Activated naive CD4-positive, alpha-beta T cell treated with anti-CD3 and anti-CD28 coated beads, Interleukin-2, amount 50 U/mL, for 24 hours (primary cell): ENCODE results near the gene MRPL36.

Source experiments
- H3K27ac Mint-ChIP-seq: one replicate; pipeline ENCODE4 v1.8.0; 2021; ENCODE audit warnings: mild to moderate bottlenecking, mixed read lengths
- H3K27me3 Mint-ChIP-seq: one replicate; pipeline ENCODE4 v1.8.0; 2021; ENCODE audit warnings: mixed read lengths
- H3K36me3 Mint-ChIP-seq: one replicate; pipeline ENCODE4 v1.8.0; 2021; ENCODE audit warnings: mixed read lengths
- H3K4me1 Mint-ChIP-seq: one replicate; pipeline ENCODE4 v1.8.0; 2021; ENCODE audit warnings: mixed read lengths
- H3K4me3 Mint-ChIP-seq: one replicate; pipeline ENCODE4 v1.8.0; 2021; ENCODE audit warnings: mild to moderate bottlenecking, mixed read lengths
- H3K9me3 Mint-ChIP-seq: one replicate; pipeline ENCODE4 v1.8.0; 2021; ENCODE audit warnings: mixed read lengths

Gene MRPL36

GRCh38 chr5:1835431-1835830, 35.8 kb upstream of the MRPL36 start:
- H3K27ac Mint-ChIP-seq, result no peak overlapping the region
- no peaks in the 10 kb centered on the region for H3K36me3 Mint-ChIP-seq
- no peaks in the 10 kb centered on the region for H3K9me3 Mint-ChIP-seq
- H3K27me3 Mint-ChIP-seq, result peaks cover 5% of the 10 kb centered on the region
- H3K4me1 Mint-ChIP-seq, result no peaks in the 10 kb centered on the region
- no peak overlapping the region for H3K4me3 Mint-ChIP-seq

- peaks cover 5% of the 10 kb centered on the region for H3K27me3 Mint-ChIP-seq
- H3K4me3 Mint-ChIP-seq, result no peak overlapping the region
- H3K9me3 Mint-ChIP-seq, result no peaks in the 10 kb centered on the region
- no peaks in the 10 kb centered on the region for H3K4me1 Mint-ChIP-seq
- H3K36me3 Mint-ChIP-seq, result no peaks in the 10 kb centered on the region
- no peak overlapping the region for H3K27ac Mint-ChIP-seq
Observed at GRCh38 chr5:1834721-1835429, 35.2 kb upstream of the MRPL36 start.

- Mint-ChIP-seq H3K27ac (no peak overlapping the region), H3K4me3 (no peak overlapping the region), H3K27me3 (no peaks in the 10 kb centered on the region), H3K4me1 (no peaks in the 10 kb centered on the region), H3K9me3 (no peaks in the 10 kb centered on the region), H3K36me3 (no peaks in the 10 kb centered on the region)
Observed at GRCh38 chr5:1834022-1834551, 34.5 kb upstream of the MRPL36 start.

- Mint-ChIP-seq H3K4me3 (no peak overlapping the region), H3K27me3 (no peaks in the 10 kb centered on the region), H3K9me3 (no peaks in the 10 kb centered on the region), H3K4me1 (no peaks in the 10 kb centered on the region), H3K27ac (no peak overlapping the region), H3K36me3 (no peaks in the 10 kb centered on the region)
Observed at GRCh38 chr5:1833264-1834021, 33.8 kb upstream of the MRPL36 start.

GRCh38 chr5:1832511-1833250, 33.0 kb upstream of the MRPL36 start:
- Mint-ChIP-seq H3K9me3 (no peaks in the 10 kb centered on the region), H3K36me3 (no peaks in the 10 kb centered on the region), H3K27ac (no peak overlapping the region), H3K4me1 (no peaks in the 10 kb centered on the region), H3K4me3 (no peak overlapping the region), H3K27me3 (no peaks in the 10 kb centered on the region)

- Mint-ChIP-seq H3K9me3 (no peaks in the 10 kb centered on the region), H3K27me3 (no peaks in the 10 kb centered on the region), H3K27ac (no peak overlapping the region), H3K36me3 (no peaks in the 10 kb centered on the region), H3K4me1 (no peaks in the 10 kb centered on the region), H3K4me3 (no peak overlapping the region)
Observed at GRCh38 chr5:1831677-1832313, 32.2 kb upstream of the MRPL36 start.

GRCh38 chr5:1831257-1831656, 31.6 kb upstream of the MRPL36 start:
- H3K36me3 Mint-ChIP-seq, result no peaks in the 10 kb centered on the region
- no peaks in the 10 kb centered on the region for H3K9me3 Mint-ChIP-seq
- H3K4me3 Mint-ChIP-seq, result no peak overlapping the region
- no peaks in the 10 kb centered on the region for H3K27me3 Mint-ChIP-seq
- H3K27ac Mint-ChIP-seq, result no peak overlapping the region
- no peaks in the 10 kb centered on the region for H3K4me1 Mint-ChIP-seq

GRCh38 chr5:1830571-1831228, 31.1 kb upstream of the MRPL36 start:
- no peaks in the 10 kb centered on the region for H3K9me3 Mint-ChIP-seq
- H3K4me1 Mint-ChIP-seq, result no peaks in the 10 kb centered on the region
- H3K27ac Mint-ChIP-seq, result no peak overlapping the region
- H3K4me3 Mint-ChIP-seq, result no peak overlapping the region
- H3K27me3 Mint-ChIP-seq, result no peaks in the 10 kb centered on the region
- H3K36me3 Mint-ChIP-seq, result peaks cover 3% of the 10 kb centered on the region

- H3K4me1 Mint-ChIP-seq, result no peaks in the 10 kb centered on the region
- no peak overlapping the region for H3K4me3 Mint-ChIP-seq
- H3K27me3 Mint-ChIP-seq, result no peaks in the 10 kb centered on the region
Observed at GRCh38 chr5:1827886-1828397, 28.3 kb upstream of the MRPL36 start.

GRCh38 chr5:1827025-1827885, 27.6 kb upstream of the MRPL36 start:
- H3K36me3 Mint-ChIP-seq, result peaks cover 3% of the 10 kb centered on the region
- H3K4me3 Mint-ChIP-seq, result no peak overlapping the region
- no peaks in the 10 kb centered on the region for H3K4me1 Mint-ChIP-seq
- no peaks in the 10 kb centered on the region for H3K27me3 Mint-ChIP-seq
- H3K9me3 Mint-ChIP-seq, result no peaks in the 10 kb centered on the region
- no peak overlapping the region for H3K27ac Mint-ChIP-seq

More at GRCh38 chr5:1827886-1828397, 28.3 kb upstream of the MRPL36 start:
- Mint-ChIP-seq H3K36me3 (peaks cover 3% of the 10 kb centered on the region), H3K27ac (no peak overlapping the region), H3K9me3 (no peaks in the 10 kb centered on the region)

GRCh38 chr5:1826235-1826980, 26.8 kb upstream of the MRPL36 start:
- Mint-ChIP-seq H3K36me3 (peaks cover 4% of the 10 kb centered on the region), H3K27me3 (no peaks in the 10 kb centered on the region), H3K4me1 (no peaks in the 10 kb centered on the region), H3K9me3 (no peaks in the 10 kb centered on the region), H3K4me3 (no peak overlapping the region), H3K27ac (no peak overlapping the region)

GRCh38 chr5:1824903-1825841, 25.5 kb upstream of the MRPL36 start:
- Mint-ChIP-seq H3K9me3 (no peaks in the 10 kb centered on the region), H3K4me3 (no peak overlapping the region), H3K27ac (no peak overlapping the region), H3K4me1 (no peaks in the 10 kb centered on the region), H3K27me3 (no peaks in the 10 kb centered on the region), H3K36me3 (peaks cover 4% of the 10 kb centered on the region)
